T-helper 1 cell treated with Interleukin-12 subunit alpha and Interleukin-12 subunit beta and Interleukin-4 antibody, amounts not matched to agents 30 ng/mL and 1 ng/mL, for 36 hours (primary cell): ENCODE measurements around the gene EVA1B. TPM values are rescaled to one million over a fixed set of nuclear protein-coding genes. Genes with fewer than 3 reads are reported as not detected.

Experiments
- intact Hi-C: fragments of 100-400 bp; cut with micrococcal nuclease; formaldehyde crosslinking; loops from one replicate; pipeline ENCODE4 v1.15.1; 2024
- total RNA-seq: library from RNA; stranded (reverse); gene quantifications from 2 replicates; pipeline ENCODE4 v1.2.3, GENCODE V29; 2022

Gene EVA1B
- total RNA-seq, 1 donor from 2014 or later = 11.9 TPM

DNA sequence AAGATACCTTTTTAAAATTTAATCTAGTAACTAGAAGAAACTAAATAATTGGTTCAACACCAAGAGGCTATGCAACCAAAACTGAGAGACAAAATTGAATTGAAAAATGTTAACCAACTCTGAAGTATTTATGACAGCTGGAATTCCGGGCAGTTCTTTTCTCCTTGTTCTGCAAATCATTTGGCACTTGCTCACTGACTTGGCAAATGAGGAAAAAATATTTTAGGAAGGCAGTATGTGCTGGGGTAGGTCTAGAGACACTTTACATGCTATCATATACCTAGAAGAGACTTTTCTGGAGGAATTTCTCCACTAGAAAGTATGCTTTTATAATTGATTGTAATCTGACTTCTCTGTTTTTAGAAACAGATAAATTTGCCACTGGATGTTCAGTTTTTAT is 39.4 kb downstream of the EVA1B start:
- intact Hi-C loops = no loop called here

DNA sequence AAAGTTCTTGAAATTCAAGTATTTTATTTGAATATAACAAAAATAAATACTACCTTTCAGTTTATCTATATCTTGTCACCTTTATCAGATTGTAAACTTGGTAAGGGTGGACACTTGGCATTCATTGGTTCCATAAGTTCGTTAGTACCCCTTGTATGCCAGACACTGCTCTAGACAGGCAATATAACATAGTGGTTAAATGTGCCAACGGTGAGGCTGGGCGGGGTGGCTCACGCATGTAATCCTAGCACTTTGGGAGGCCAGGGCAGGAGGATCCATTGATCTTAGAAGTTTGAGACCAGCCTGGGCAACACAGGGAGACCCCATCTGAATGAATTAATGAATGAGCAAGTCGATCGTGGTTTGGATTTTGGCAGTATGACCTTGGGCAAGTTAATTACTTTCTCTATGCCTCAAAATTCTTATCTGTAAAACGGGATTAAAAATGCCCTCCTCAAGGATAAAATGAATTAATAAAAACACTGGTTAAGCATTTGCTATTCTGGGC is 43.6 kb downstream of the EVA1B start:
- intact Hi-C loops = no loop called here

DNA sequence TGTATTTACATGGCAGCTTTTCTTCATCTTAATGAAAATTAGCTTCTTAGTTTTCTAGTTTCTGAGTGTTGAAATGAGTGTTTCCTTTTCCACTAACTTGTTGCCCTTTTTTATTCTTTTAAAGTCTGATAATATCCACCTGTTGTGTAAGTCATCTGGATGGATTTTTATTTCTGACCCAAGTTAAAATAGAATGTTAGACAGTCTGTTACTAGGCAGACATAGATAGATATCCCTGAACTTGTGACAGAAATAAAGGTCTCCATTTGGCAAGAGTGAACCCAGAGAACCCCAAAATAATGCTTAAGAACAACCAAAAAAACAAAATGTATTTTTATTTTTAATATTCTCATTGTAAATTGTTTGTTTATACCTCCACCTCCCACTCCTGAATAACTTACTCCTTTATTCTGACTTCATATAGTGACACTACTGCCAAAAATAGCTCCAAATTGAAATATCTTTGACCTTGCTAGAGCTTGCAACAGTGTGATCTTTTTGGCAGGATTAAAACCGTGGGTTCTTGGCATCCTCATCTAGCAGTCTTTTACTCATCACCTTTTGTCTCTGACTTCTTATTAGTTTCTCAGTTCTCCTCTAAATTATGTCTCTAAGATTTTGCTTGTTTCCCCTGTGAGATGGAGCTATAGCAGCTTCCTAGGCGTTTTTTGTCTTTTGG is 44.2 kb downstream of the EVA1B start:
- intact Hi-C loops = no loop called here

DNA sequence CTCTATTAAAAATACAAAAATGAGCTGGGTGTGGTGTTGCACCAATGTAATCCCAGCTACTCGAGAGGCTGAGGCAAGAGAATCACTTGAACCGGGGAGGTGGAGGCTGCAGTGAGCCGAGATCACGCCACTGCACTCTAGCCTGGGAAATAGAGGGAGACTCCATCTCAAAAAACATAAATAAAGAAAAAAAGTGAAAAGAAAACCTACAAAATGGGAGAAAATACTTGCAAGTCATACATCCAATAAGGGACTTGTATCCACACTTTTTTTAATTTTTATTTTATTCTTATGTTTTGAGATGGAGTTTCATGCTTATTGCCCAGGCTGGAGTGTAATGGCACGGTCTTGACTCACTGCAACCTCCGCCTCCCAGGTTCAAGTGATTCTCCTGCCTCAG is 46.8 kb downstream of the EVA1B start:
- intact Hi-C loops = no loop called here

DNA sequence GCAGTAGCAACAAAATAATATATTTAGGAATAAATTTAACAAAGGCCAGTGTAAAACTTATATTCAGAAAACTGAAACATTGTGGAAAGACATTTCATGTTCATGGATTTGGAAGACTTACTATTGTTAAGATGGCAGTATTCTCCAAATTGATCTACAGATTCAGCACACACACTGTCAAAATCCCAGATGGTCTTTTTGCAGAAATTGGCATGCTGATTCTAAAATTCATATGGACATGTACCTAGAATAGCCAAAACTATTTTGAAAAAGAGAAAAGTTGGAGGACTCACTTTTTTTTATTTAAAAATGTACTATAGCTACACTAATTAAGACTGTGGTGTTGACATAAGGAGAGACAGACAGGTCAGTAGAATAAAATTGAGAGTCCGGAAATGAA is 49.2 kb downstream of the EVA1B start:
- intact Hi-C loops = no loop called here

DNA sequence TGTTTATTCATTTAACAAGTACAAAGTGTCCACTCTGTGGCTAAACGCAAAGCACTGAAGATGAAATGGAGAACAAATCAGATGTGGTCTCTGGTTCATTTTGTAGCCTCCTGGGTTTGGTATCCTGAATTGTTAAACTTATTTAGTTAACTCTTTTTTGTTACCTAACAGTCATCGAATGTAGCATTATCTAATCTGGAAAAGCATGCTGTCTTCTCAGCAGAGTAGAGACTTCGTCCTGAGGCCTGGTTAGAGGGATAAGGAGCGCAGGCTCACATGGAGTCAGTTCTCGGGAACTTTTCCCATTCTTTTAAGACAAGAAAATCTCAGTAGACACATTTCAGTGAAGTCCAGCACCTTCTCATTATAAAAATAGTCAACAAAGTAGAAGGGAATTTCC is 50.4 kb downstream of the EVA1B start:
- intact Hi-C loops = no loop called here

Other genes with a start within 250 kb of the EVA1B start
- gene TEKT2, start 239.6 kb downstream of the EVA1B start, total RNA-seq = 0.12 TPM in 1 of 2 replicates, not detected in the other
- gene ADPRS, start 234.8 kb downstream of the EVA1B start, total RNA-seq = 24.9 and 27.6 TPM in 2 replicates
- gene COL8A2, start 198.4 kb downstream of the EVA1B start, total RNA-seq = not detected in 2 replicates
- gene TRAPPC3, start 174.2 kb downstream of the EVA1B start, total RNA-seq = 62.8 and 65.8 TPM in 2 replicates
- gene MAP7D1, start 167.5 kb downstream of the EVA1B start, total RNA-seq = 256 and 260 TPM in 2 replicates
- gene THRAP3, start 99.2 kb downstream of the EVA1B start, total RNA-seq = 139 and 146 TPM in 2 replicates
- gene SH3D21, start 17.3 kb downstream of the EVA1B start, total RNA-seq = 6.5 and 7.2 TPM in 2 replicates
- gene STK40, start 62.3 kb upstream of the EVA1B start, total RNA-seq = 64.6 and 65.7 TPM in 2 replicates
- 48.3 and 48.6 TPM in 2 replicates for gene LSM10, start 74.3 kb upstream of the EVA1B start, total RNA-seq
- 0.41 TPM in 1 of 2 replicates, not detected in the other for gene OSCP1, start 126.8 kb upstream of the EVA1B start, total RNA-seq
- gene MRPS15, start 140.7 kb upstream of the EVA1B start, total RNA-seq = 82.2 and 83.0 TPM in 2 replicates
- gene CSF3R, start 159.3 kb upstream of the EVA1B start, total RNA-seq = 0.95 and 1.1 TPM in 2 replicates